Measurements from ENCODE around the gene LARP4B. TPM values are rescaled to one million over a fixed set of nuclear protein-coding genes. Genes with fewer than 3 reads are reported as not detected.

The LARP4B gene
- total and polyA plus RNA-seq, 2 donors (not counting 3 experiments of a cell fraction or from before 2014, with no cell fraction given): 27.4 to 101 TPM

DNA sequence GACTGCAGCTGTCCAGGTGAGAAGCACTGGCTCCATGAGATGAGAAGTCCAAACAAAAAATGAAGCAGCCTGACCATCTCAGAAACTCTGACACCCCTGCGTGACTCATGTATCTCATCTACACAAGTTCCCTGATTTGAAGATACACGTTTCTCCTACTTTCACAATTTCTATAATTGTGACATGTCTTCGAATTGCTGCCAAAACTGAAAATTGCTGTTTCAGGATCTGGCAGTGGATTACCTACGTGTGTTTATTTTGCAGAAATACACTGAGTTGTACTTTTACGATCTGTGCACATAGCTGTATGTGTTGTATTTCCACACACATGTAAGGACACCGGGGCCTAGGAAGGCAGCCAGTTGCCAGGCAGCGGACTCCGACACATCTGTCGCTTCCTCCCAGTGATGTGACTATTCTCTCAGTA, 53.2 kb downstream of the LARP4B start:
- Histone ChIP-seq H3K27ac (ENCODE audit: insufficient read depth, low read depth, low read length) (no peak overlapping the region), H3K9ac (replicated peaks; ENCODE audit: extremely low read depth, insufficient read depth, low read length) (no peak overlapping the region), H3K9me3 (replicated peaks; ENCODE audit: control insufficient read depth, insufficient read depth, low read length) (no peaks in the 10 kb centered on the region), H3K36me3 (ENCODE audit: control insufficient read depth in 2 of 2, extremely low read depth in 1 of 2, insufficient read depth in 2 of 2, low read length in 2 of 2) (peaks cover 17 to 26% of the 10 kb centered on the region in 2 experiments), H3K27me3 (ENCODE audit: control insufficient read depth in 2 of 2, insufficient read depth in 2 of 2, low read length in 2 of 2) (no peaks in the 10 kb centered on the region), H4K20me1 (replicated peaks; ENCODE audit: control insufficient read depth, extremely low read depth, insufficient read depth, low read length) (no peaks in the 10 kb centered on the region), H3K79me2 (ENCODE audit: control insufficient read depth, insufficient read depth, low read length) (peaks cover 43% of the 10 kb centered on the region), H3K4me3 (replicated peaks in 1 of 3; ENCODE audit: insufficient read depth in 1 of 3, low read depth in 1 of 3, low read length in 3 of 3) (no peak overlapping the region), H2AFZ (ENCODE audit: low read depth, low read length) (no peak overlapping the region), H3K9me1 (replicated peaks; ENCODE audit: control insufficient read depth, extremely low read depth, insufficient read depth, low read length) (no peaks in the 10 kb centered on the region), H3K4me2 (ENCODE audit: insufficient read depth, low read length) (no peak overlapping the region), H3K4me1 (ENCODE audit: control insufficient read depth, extremely low read depth, insufficient read depth, low read length) (peaks cover 6% of the 10 kb centered on the region)
- CTCF ChIA-PET: no interaction called here
- dilution Hi-C loops (cut with MboI; ENCODE audit: extremely low pct_ligation_motif_present, low sequenced_read_pairs) (no loop called here), intact Hi-C loops (cut with micrococcal nuclease) (no loop called here)
- DNase-seq (ENCODE audit: low read depth, low spot score) (no peak), FAIRE-seq (no peak)
- POLR2A ChIA-PET: no interaction called here
- no TSS peak for BruUV-seq (replicated peaks)
- TF ChIP-seq EZH2 (IDR thresholded peaks at IDR 0.05; ENCODE audit: borderline replicate concordance, low read depth, low read length, severe bottlenecking): no peak
- TF ChIP-seq, protein P1, sequence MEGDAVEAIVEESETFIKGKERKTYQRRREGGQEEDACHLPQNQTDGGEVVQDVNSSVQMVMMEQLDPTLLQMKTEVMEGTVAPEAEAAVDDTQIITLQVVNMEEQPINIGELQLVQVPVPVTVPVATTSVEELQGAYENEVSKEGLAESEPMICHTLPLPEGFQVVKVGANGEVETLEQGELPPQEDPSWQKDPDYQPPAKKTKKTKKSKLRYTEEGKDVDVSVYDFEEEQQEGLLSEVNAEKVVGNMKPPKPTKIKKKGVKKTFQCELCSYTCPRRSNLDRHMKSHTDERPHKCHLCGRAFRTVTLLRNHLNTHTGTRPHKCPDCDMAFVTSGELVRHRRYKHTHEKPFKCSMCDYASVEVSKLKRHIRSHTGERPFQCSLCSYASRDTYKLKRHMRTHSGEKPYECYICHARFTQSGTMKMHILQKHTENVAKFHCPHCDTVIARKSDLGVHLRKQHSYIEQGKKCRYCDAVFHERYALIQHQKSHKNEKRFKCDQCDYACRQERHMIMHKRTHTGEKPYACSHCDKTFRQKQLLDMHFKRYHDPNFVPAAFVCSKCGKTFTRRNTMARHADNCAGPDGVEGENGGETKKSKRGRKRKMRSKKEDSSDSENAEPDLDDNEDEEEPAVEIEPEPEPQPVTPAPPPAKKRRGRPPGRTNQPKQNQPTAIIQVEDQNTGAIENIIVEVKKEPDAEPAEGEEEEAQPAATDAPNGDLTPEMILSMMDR (IDR thresholded peaks at IDR 0.05; ENCODE audit: extremely low read depth in 1 of 2, insufficient read depth in 1 of 2, low read depth in 1 of 2, low read length in 2 of 2): no peak
- TF ChIP-seq, protein P2, sequence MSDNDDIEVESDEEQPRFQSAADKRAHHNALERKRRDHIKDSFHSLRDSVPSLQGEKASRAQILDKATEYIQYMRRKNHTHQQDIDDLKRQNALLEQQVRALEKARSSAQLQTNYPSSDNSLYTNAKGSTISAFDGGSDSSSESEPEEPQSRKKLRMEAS (IDR thresholded peaks at IDR 0.05; ENCODE audit: insufficient read depth, insufficient read length): no peak
- TF ChIP-seq POLR2A (IDR thresholded peaks at IDR 0.05; ENCODE audit: low read depth, low read length): no peak
- TF ChIP-seq MYC (IDR thresholded peaks at IDR 0.05; ENCODE audit: low read depth, low read length): no peak
- TF ChIP-seq FOS (IDR thresholded peaks at IDR 0.05; ENCODE audit: borderline replicate concordance, insufficient read depth, low read length): no peak
- TF ChIP-seq JUN (IDR thresholded peaks at IDR 0.05; ENCODE audit: borderline replicate concordance, insufficient read depth, insufficient read length, low read depth): no peak
- TF ChIP-seq POLR2AphosphoS5 (IDR thresholded peaks at IDR 0.05; ENCODE audit: insufficient read depth, low read depth, low read length): no peak
- no peak for TF ChIP-seq GATA2 (IDR thresholded peaks at IDR 0.05; ENCODE audit: insufficient read depth, insufficient read length, low read depth, low read length)

Measured in endothelial cell of umbilical vein (primary cell).